Muscle layer of colon (tissue), 2 donors: Measurements from ENCODE around the gene FBXO10.

ENCODE experiments used
- H3K27ac ChIP-seq: one replicate; pipeline ENCODE4 v1.7.0; 2013; ENCODE audit warnings: low read depth, mild to moderate bottlenecking, low read length, moderate library complexity
- H3K27me3 ChIP-seq, 2 donors: one replicate each; pipeline ENCODE4 v1.7.0; 2013; ENCODE audit warnings: low read length in 2 of 2, mild to moderate bottlenecking in 2 of 2; ENCODE audit not compliant: insufficient read depth in 2 of 2, control insufficient read depth in 1 of 2
- H3K36me3 ChIP-seq: one replicate; pipeline ENCODE4 v1.7.0; 2013; ENCODE audit warnings: mild to moderate bottlenecking, low read length; ENCODE audit not compliant: insufficient read depth
- H3K4me1 ChIP-seq: one replicate; pipeline ENCODE4 v1.7.0; 2013; ENCODE audit warnings: mild to moderate bottlenecking, low read length; ENCODE audit not compliant: insufficient read depth
- H3K4me3 ChIP-seq, 2 donors: one replicate each; pipeline ENCODE4 v1.7.0; 2013; ENCODE audit warnings: low read length in 2 of 2, low read depth in 1 of 2, mild to moderate bottlenecking in 1 of 2, moderate library complexity in 1 of 2
- H3K9ac ChIP-seq: one replicate; pipeline ENCODE4 v1.7.0; 2013; ENCODE audit warnings: low read length
- H3K9me3 ChIP-seq: one replicate; pipeline ENCODE4 v1.7.0; 2013; ENCODE audit warnings: mild to moderate bottlenecking, low read length
- donor health status: abdominal sarcoma.
- donor health status: Adenocarcinoma of cecum.

Gene FBXO10

GRCh38 chr9:37509536-37509935 is 66.6 kb downstream of the FBXO10 start:
- H3K27me3 ChIP-seq, result no peaks in the 10 kb centered on the region
- no peak overlapping the region for H3K27ac ChIP-seq
- no peak overlapping the region for H3K9ac ChIP-seq
- no peak overlapping the region for H3K4me3 ChIP-seq
- H3K9me3 ChIP-seq, result no peaks in the 10 kb centered on the region
- H3K36me3 ChIP-seq, result peaks cover 23% of the 10 kb centered on the region
- H3K4me1 ChIP-seq, result no peaks in the 10 kb centered on the region

DNA sequence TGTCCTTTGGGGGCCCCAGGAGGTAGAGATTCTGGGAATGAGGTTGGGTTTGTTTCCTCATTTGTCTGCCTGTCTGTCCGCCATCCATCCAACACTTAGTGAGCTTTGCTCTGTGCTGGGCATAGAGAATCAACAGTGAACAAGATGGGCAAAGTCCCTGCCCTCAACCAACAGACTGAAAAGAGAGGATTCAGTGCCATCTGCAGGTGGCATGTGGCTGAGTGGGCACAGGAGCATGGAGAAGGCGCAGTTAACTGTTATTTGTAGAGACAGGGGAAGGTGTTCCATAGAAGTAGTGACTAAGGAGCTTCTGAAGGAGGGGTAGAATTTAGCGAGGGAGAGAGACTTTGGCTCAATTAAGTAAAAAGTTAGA is 67.4 kb downstream of the FBXO10 start:
- Histone ChIP-seq H3K36me3 (peaks cover 27% of the 10 kb centered on the region), H3K27ac (no peak overlapping the region), H3K4me1 (no peaks in the 10 kb centered on the region), H3K4me3 (no peak overlapping the region), H3K9me3 (no peaks in the 10 kb centered on the region), H3K9ac (no peak overlapping the region), H3K27me3 (no peaks in the 10 kb centered on the region)

GRCh38 chr9:37508135-37508833 is 67.9 kb downstream of the FBXO10 start:
- no peaks in the 10 kb centered on the region for H3K27me3 ChIP-seq
- no peaks in the 10 kb centered on the region for H3K4me1 ChIP-seq
- H3K9me3 ChIP-seq, result no peaks in the 10 kb centered on the region
- H3K27ac ChIP-seq, result no peak overlapping the region
- no peak overlapping the region for H3K9ac ChIP-seq
- no peak overlapping the region for H3K4me3 ChIP-seq
- peaks cover 31% of the 10 kb centered on the region for H3K36me3 ChIP-seq

DNA sequence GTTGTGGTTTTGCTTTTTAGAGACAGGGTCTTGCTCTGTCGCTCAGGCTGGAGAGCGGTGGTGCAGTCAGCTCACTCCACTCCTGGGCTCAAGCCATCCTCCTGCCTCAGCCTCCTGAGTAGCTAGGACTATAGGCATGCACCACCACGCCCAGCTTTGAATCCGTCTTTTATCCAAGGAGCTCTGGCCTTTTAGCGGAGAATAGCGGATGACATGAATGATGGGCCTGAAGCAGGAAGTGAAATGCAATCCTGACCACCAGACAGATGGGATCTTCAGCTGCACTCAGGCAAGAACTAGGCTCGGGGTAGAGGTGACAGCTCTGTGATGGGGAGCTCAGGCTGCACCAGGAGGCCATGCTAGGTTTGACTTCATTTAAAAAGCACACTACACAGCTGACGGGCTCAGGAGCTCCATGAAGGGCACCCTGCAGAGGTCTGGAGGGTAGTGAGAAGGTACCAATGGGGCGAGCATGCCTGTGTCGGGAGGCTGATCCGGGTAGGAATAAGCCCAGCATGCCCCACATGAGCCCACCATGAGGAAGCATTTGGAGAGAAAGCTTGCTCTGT is 68.5 kb downstream of the FBXO10 start:
- H3K36me3 ChIP-seq, result peaks cover 38% of the 10 kb centered on the region
- H3K4me1 ChIP-seq, result no peaks in the 10 kb centered on the region
- H3K9me3 ChIP-seq, result no peaks in the 10 kb centered on the region
- H3K27me3 ChIP-seq, result no peaks in the 10 kb centered on the region
- H3K27ac ChIP-seq, result no peak overlapping the region
- no peak overlapping the region for H3K4me3 ChIP-seq
- no peak overlapping the region for H3K9ac ChIP-seq

DNA sequence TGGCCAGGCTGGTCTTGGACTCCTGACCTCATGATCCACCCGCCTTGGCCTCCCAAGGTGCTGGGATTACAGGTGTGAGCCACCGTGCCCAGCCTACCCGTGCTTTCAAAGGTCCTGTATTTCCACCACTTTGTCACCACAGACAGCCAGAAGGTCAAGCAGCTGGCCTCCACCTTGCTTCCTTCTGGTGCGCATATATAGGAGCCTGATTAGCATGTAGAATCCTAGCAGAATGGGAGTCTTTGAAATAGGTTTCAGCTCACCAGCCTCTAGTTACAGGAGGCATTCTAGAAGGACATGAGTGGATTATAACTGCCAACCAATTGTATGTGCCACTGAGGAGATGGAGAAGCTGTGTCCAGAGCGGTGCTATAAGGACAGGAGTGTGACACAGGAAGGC is 71.6 kb downstream of the FBXO10 start:
- Histone ChIP-seq H3K27me3 (no peaks in the 10 kb centered on the region), H3K9ac (no peak overlapping the region), H3K36me3 (peaks cover 54% of the 10 kb centered on the region), H3K4me3 (no peak overlapping the region), H3K4me1 (no peaks in the 10 kb centered on the region), H3K9me3 (no peaks in the 10 kb centered on the region), H3K27ac (no peak overlapping the region)

DNA sequence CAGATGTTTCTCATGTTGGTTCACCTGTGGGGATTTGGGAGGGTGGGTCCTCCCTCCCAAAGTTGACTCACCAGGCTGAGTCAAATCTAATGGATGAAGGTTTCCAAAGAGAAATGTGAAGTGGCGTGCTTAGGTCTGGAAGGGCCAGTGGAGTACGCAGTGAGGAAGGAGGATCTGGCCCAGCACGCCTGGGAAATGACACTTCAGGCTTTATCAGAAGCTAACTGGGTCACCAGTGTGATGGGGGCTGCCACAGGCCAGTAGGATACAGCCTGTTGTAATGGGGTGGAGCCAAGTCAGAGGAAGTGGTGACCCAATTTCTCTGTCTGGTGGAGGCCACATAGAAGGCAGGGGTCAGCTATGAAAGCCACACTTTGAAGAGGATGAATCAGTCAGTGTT is 72.4 kb downstream of the FBXO10 start:
- H3K9ac ChIP-seq, result no peak overlapping the region
- H3K4me1 ChIP-seq, result no peaks in the 10 kb centered on the region
- H3K36me3 ChIP-seq, result peaks cover 61% of the 10 kb centered on the region
- H3K4me3 ChIP-seq, result no peak overlapping the region
- H3K27me3 ChIP-seq, result no peaks in the 10 kb centered on the region
- no peak overlapping the region for H3K27ac ChIP-seq
- H3K9me3 ChIP-seq, result no peaks in the 10 kb centered on the region

DNA sequence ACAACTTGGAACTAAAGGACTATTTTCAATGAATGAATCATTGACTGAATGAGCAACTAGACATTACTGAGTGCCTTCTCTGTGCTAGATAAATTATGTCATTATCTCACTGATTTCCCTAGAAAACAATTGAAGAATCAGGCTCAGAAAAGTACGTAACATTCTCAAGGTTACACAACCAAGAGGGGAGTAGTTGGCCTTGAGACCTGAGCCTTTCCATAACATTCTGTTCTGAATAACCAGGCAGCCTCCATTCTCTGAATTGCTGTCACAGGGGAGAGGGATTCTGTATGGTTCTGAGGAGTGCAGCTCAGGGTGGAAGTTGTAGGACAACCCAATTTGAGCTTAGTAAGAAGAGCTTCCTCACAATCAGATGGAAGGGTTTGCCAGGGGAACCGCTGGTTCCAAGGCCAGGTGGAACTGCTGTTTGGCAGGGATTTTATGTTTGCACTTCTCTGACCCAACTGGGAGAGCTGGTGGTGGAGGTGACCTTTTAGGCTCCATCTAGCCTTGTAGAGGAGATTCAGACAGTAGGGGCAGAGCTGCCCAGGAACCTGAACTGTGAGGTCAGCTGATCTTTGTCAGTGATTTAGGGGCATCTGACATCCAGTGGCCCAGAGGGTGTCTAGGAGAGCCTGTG is 74.1 kb downstream of the FBXO10 start:
- no peak overlapping the region for H3K27ac ChIP-seq
- no peak overlapping the region for H3K9ac ChIP-seq
- H3K27me3 ChIP-seq, result no peaks in the 10 kb centered on the region
- H3K9me3 ChIP-seq, result no peaks in the 10 kb centered on the region
- H3K4me3 ChIP-seq, result no peak overlapping the region
- no peaks in the 10 kb centered on the region for H3K4me1 ChIP-seq
- H3K36me3 ChIP-seq, result peaks cover 67% of the 10 kb centered on the region

- no peak overlapping the region for H3K27ac ChIP-seq
- H3K4me3 ChIP-seq, result no peak overlapping the region
- H3K4me1 ChIP-seq, result no peaks in the 10 kb centered on the region
- peaks cover 81% of the 10 kb centered on the region for H3K36me3 ChIP-seq
- H3K9ac ChIP-seq, result no peak overlapping the region
- no peaks in the 10 kb centered on the region for H3K27me3 ChIP-seq
- no peaks in the 10 kb centered on the region for H3K9me3 ChIP-seq
Observed at GRCh38 chr9:37499297-37499696, 76.9 kb downstream of the FBXO10 start.

DNA sequence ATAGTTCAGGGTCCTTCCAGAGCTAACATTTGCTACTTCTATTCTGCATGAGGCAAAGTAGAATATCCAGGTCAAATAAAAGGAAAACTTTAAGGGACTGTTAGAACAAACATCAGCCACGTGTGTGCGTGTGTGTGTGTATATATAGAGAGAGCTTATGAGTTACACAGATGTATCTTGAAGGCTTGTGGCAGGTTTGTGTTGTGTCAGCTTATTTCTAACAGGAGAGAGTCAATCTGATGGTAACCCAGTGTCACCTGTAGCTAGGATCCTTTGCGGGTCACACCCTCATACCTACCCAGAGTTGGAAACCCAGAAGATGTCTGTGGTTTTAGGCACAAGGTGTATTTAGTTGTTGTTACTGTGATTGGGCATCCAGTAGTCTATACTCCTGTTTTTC is 77.7 kb downstream of the FBXO10 start:
- H3K36me3 ChIP-seq, result peaks cover 81% of the 10 kb centered on the region
- no peaks in the 10 kb centered on the region for H3K9me3 ChIP-seq
- H3K27me3 ChIP-seq, result no peaks in the 10 kb centered on the region
- no peaks in the 10 kb centered on the region for H3K4me1 ChIP-seq
- no peak overlapping the region for H3K4me3 ChIP-seq
- no peak overlapping the region for H3K9ac ChIP-seq
- H3K27ac ChIP-seq, result no peak overlapping the region

DNA sequence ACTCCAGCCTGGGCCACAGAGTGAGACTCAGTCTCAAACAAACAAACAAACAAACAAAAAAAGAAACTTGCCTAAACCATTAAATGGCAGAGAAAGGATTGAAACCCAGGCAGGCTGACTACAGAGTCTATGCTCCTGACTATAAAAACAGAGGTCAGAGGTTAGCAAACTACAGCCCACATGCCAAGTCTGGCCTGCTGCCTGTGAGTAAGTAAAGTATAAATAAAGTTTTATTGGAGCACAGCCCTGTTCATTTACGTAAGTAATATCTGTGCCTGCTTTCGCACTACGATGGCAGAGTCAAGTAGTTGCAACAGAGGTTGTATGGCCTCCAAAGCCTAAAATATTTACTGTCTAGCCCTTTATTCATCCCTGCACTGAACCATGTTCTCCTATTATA is 78.9 kb downstream of the FBXO10 start:
- Histone ChIP-seq H3K4me3 (no peak overlapping the region), H3K9me3 (no peaks in the 10 kb centered on the region), H3K27me3 (no peaks in the 10 kb centered on the region), H3K27ac (no peak overlapping the region), H3K36me3 (peaks cover 81% of the 10 kb centered on the region), H3K9ac (no peak overlapping the region), H3K4me1 (no peaks in the 10 kb centered on the region)

DNA sequence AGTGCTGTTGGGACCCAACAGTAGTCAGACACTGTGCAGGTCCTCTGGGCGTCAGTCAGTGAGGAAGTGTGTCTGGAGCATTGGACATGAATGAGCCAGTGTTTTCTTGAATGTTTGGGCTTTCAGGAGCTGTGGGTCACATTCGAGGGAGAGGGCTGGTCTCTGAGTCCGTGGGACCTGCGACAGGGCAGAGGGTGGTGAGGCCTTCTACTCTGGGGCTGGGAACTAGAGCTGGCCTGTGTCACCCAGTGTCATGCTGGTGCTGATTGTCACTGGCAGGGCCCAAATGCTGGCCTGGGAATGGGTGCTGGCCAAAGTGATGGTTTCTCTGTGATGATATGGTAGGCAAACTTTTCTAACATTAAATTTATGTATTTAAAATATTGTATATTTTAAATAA is 80.2 kb downstream of the FBXO10 start:
- H3K9ac ChIP-seq, result no peak overlapping the region
- H3K36me3 ChIP-seq, result peaks cover 75% of the 10 kb centered on the region
- no peaks in the 10 kb centered on the region for H3K27me3 ChIP-seq
- no peaks in the 10 kb centered on the region for H3K9me3 ChIP-seq
- H3K4me3 ChIP-seq, result no peak overlapping the region
- H3K27ac ChIP-seq, result no peak overlapping the region
- no peaks in the 10 kb centered on the region for H3K4me1 ChIP-seq

DNA sequence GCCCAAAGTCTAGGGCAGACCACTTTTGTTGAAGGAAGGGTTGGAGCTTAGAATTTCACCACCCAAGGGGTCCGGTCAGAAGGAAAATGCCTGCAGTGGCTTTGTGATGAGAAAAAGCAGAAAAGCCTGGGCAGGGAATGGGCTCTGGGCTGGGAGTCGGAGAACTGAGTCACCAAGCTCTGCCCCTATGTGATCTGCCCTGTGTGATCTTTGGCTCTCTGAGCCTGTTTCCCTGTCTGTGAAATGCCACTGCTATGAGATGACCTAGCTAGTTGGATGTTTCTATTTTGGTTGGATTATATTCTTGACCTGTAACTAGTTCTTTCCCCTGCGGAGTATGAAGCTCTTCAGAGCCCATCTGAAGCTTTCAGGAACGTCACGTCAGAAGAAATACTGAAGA is 80.6 kb downstream of the FBXO10 start:
- H3K27ac ChIP-seq, result no peak overlapping the region
- no peak overlapping the region for H3K4me3 ChIP-seq
- no peaks in the 10 kb centered on the region for H3K9me3 ChIP-seq
- H3K9ac ChIP-seq, result no peak overlapping the region
- H3K4me1 ChIP-seq, result no peaks in the 10 kb centered on the region
- peaks cover 71% of the 10 kb centered on the region for H3K36me3 ChIP-seq
- H3K27me3 ChIP-seq, result no peaks in the 10 kb centered on the region
